ENCODE measurements around the gene GCNT2.
"Not testable (repeated sequence)": the region's sequence is repeated elsewhere in the genome, so short reads cannot be mapped to it uniquely, and the experiment has no call there.

The GCNT2 gene

DNA sequence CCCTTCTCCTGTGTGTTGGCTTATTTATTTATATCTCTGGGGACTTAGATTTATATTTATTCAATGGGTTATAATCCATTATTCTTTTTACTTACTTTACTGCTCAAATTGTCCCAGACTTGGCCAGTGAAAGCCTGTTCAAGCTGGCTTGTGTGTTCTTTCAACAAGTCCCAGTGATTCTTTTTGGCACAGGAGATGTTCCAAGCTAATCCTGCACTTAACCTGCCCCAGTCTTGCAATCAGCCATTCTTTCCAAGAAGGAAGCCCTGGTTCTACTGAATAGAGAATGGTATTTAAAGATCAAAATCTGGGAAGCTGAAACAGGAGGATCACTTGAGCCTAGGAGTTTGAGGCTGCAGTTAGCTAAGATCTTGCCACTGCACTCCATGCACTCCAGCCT lies 26.7 kb downstream of the GCNT2 start:
- DNase-seq (ENCODE audit: low read depth) = no peak

DNA sequence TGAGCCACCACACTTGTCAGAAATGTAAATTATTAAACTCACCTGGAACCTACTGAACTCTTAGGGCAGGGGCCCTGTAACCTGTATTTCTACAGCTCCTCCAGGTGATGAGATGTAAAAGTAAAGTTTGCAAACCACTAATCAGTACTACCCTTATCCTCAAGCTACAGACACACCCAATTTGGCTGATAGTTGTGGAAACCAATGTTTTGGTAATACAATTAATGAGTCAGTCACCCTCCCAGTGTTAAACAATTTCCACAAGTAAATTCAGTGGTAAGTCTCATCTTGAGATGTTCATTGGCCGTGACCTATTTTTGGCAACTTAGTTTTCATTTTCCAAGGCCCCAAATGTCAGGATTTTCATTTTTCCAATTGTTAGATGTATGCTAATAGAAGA lies 29.6 kb downstream of the GCNT2 start:
- no peak for DNase-seq (ENCODE audit: low read depth)

DNA sequence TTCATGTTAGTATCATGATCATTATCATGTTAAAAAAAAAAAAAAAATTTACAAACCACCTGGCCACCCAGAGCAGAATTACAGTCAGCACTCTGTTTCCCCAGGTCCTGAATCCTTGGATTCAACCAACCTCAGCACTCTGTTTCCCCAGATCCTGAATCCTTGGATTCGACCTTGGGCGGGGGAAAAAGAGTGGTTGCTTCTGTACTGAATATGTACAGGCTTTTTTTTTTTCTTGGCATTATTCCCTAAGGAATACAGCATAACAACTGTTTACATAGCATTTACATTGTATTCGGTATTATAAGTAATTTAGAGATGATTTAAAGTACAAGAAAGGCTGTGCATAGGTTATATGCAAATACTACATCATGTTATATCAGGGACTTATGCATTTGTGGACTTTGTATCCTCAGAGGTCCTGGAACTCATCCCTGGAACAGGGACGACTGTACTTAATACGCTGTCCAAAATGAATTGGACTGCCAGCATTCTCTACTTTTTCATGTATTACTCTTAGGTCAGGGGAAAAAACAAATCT lies 31.2 kb downstream of the GCNT2 start:
- no peak for DNase-seq (ENCODE audit: low read depth)

DNA sequence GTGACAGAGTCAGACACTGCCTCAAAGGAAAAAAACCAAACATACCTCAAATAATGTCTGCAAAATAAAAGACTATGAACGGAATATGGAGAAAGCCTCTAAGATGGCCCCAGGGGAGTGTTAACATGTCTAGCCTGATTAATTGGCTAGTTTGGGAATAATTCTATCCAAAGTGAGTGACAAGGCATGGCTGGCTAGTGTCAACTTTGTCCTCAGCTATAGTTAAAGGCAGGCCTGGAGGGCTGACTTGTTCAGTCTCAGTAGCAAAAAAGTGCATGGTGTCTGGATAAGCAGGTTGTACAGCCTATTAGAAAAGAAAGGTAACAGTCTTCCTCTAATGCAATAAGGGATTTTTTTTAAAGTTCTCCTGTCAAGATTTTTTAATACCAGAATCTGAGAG lies 32.7 kb downstream of the GCNT2 start:
- no peak for DNase-seq (ENCODE audit: low read depth)

DNA sequence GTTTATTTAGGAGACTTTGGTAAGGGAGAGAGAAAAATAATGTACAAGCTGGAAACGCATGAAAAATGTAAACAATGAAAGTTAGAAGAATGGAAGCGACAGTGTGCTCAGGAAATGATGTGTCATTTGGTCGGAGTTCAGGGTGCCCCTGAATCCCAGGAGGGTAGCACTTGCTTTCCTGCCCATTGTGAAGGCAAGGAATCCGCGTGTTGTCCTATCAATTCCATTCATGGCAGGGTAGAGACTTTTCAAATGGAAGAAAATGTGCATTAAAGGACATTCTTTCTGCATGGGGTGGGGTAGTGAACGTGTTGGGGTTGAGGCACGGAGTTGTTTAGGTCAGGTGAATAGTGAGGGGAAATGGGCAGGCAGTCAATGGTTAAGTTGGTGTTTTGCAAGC lies 33.7 kb downstream of the GCNT2 start:
- DNase-seq (ENCODE audit: low read depth) = no peak

DNA sequence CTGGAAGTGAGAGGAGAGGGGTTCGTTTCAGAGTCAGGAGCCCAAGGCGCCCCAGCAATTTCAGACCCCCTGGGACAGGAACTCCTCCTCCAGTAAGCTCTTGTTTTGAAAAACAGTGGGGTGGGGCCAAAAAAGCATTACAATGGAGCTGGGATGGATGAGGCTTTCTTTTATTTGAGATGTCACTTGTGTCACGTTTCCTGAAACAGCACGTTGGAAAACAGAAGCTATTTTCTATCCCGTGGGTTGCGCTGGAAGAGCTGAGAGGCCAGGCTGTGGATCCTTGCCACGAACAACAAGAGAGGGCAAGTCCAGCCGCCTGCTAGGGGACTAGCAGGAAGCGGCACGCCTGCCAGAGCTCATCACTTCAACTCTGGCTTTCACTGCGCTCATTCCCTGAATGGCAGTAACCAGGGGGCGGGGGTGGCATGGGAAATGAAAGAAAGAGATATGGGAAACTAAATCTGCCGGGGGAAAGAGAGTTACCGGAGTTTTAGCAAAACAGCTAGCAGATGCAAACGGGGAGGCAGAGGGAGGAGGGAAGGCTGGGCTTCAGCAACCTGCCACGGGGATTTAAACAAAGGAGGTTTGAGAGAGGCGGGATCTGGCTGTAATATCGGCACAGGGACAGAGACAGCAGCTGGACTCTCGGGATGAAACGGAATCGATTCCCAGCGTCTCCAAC lies 34.6 kb downstream of the GCNT2 start:
- DNase-seq (ENCODE audit: low read depth) = no peak

DNA sequence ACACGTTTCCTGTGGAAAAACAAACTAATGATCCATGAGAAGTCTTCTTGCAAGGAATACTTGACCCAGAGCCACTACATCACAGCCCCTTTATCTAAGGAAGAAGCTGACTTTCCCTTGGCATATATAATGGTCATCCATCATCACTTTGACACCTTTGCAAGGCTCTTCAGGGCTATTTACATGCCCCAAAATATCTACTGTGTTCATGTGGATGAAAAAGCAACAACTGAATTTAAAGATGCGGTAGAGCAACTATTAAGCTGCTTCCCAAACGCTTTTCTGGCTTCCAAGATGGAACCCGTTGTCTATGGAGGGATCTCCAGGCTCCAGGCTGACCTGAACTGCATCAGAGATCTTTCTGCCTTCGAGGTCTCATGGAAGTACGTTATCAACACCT lies 35.4 kb downstream of the GCNT2 start:
- no peak for DNase-seq (ENCODE audit: low read depth)

DNA sequence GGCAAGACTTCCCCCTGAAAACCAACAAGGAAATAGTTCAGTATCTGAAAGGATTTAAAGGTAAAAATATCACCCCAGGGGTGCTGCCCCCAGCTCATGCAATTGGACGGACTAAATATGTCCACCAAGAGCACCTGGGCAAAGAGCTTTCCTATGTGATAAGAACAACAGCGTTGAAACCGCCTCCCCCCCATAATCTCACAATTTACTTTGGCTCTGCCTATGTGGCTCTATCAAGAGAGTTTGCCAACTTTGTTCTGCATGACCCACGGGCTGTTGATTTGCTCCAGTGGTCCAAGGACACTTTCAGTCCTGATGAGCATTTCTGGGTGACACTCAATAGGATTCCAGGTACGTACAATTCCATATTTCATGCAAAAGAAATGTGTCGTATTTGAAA lies 35.8 kb downstream of the GCNT2 start:
- DNase-seq (ENCODE audit: low read depth) = no peak

DNA sequence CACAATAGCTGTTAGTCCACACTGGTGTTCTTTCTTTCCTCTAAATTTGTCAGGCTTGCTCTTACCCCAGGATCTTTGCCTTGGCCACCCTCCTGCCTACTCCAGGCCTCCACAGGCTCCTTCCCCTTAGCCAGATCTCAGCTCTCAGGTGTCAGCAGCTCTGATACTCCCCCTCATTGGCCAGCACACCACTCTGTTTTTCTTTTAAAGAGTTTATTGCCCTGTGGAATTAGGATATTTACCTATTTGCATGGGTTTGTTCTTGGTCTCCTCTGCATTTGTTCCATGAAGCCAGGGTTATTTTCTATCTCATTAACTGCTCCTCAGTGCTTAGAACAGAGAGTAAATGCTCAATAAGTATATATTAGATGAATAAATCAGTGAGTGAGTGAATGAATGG lies 36.8 kb downstream of the GCNT2 start:
- no peak for DNase-seq (ENCODE audit: low read depth)

DNA sequence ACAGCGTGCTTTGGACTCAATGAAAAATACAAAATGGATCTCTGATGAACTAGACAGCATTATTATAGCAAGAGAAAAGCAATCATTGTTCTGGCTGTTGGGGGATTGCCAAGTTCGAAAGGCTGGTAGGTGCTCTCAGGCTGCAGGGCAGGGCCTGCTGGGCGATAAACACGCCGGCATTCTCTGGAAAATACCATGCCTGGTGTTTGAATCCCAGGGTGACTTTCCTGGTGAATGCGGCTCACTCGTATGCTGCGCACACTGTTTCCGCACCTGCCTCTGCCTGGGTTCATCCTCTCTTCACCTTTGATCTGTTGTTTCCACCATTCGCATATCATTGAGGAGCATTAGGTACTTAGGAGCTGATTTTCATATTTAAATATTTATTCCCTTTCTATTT lies 37.4 kb downstream of the GCNT2 start:
- DNase-seq (ENCODE audit: low read depth) = no peak

DNA sequence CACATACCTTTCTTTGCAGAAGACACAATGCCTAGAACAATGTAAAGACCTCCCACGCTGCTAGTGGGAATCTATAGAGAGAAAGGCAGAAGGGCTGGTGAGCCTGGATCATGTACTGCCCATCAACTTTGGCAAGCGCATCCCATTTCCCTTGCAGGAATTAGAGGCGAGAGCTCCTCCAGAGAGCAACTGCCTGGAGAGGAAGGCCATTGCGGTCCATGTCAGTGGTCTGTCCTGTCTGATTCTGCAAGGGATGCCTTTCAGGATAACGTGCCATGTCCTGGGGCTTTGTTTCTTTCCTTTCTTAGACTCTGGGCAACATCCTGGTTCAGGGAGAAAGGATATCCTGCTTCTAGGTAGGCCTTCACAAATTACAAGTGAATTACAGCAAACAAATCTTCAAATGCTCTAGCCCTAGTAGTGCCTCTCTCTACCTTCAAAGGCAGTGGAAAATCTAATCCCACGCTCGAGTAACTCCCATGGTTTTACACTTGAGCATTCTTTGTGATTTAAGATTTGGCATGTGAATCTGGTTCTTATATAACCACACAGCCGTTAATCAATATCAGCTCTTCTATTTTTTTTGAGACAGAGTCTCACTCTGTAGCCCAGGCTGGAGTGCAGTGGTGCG lies 38.5 kb downstream of the GCNT2 start:
- DNase-seq (ENCODE audit: low read depth) = no peak

DNA sequence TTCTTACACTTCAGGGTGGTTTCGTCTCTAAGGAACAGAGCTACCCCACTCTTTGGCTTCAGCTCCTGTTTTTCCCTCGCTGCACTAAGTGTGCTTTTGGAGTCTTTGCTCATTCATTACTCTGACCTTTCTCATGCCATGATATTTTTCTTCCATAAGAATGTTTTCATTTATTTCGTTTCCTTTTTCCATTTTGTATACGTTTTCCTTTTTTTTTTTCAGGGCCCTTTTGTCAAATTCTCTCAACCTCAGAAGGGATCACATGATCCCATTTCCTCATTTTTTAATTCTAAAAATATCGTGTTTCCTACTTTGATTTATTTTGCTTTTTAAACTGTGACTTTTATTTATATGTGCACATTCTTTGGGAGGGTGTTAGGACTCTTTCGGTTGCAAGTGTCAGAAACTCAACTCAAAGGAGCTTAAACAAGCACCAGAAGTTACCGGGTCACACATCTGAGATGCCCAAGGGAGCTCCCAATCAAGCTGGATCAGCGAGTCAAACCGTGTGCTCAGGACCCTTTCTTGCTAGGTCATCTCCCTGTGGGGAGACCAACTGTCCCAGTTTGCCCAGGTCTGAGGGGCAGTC lies 40.6 kb downstream of the GCNT2 start:
- no peak for DNase-seq (ENCODE audit: low read depth)

DNA sequence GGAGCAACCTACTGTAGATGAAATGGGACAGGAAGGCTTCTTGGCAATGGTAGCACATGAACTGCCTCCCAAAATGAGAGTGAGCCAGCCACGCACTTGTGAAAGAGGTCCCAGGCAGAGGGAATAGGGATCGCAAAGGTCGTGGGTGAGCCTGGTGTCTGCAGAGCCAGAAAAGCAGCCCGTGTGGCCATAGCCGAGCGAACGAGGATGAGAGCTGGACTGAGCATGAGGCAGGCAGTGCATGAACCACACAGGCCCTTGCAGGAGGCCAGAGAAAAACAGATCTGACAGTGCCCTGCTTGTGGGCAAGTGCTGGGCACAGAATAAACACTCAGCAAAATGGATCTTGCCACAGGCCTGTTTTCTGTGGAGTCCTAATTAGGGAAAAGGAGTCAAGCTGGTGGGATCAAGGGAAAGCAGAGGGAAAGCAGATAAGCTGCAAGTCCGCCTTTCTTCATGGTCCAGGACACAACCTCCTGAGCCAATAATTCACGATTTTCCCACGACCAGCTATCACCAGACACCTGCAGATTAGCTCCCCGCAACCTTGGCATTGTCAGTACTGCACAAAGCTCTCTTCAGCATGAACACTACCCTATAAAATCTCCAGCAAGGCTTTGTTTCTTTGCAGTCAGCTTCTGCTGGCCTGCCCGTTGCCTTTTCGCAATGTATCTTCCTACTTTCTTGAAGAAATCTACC lies 44.0 kb downstream of the GCNT2 start:
- no peak for DNase-seq (ENCODE audit: low read depth)

DNA sequence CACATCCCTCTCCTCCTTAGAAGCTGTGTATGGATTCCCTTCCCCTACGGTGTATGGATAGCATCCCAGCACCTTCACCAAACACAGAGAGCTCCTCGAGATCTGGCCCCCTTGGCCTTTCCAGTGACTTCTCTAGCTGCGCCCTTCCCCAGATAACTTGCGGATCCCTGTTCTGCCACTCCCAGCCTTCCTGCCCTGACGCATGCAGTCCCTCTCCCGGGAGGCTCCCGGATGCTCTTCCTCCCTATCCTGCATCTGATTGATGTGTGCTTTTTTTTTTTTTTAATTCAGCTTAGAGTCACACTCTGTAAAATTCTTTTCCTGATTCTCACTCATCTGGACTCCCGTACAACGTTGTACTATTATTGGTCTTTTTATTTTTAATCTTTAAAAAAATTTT lies 44.8 kb downstream of the GCNT2 start:
- DNase-seq (ENCODE audit: low read depth) = no peak

DNA sequence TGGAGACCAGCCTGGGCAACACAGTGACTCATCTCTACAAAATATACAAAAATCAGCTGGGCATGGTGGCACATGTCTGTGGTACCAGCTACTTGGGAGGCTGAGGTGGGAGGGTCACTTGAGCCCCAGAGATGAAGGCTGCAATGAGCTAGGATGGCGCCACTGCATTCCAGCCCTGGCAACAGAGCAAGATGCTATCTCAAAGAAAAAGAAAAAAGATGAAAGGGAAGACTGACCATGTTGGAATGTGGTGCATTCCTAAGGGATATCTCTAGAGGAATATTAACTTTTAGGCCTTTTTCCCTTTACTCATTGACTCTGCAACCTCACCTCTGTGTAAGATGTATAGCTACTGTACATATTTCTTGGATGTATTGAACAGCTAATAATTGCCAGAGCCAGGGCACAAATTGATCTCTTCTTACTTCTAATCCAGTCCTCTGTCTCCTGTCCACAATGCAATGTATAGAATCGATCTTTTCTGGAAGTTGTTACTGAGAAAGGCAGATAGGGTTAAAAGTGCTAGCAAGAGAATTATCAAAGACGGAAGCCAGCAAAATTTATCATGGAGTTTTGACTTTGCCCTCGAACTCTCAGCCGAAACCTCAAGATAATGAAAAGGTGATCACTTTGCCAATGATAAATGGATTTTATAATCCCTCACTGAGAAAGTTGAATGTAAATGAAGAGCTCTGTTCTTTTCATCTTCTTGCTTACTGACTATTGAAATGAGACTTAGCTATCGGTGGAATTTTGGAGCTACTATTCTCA lies 46.3 kb downstream of the GCNT2 start:
- no peak for DNase-seq (ENCODE audit: low read depth)

DNA sequence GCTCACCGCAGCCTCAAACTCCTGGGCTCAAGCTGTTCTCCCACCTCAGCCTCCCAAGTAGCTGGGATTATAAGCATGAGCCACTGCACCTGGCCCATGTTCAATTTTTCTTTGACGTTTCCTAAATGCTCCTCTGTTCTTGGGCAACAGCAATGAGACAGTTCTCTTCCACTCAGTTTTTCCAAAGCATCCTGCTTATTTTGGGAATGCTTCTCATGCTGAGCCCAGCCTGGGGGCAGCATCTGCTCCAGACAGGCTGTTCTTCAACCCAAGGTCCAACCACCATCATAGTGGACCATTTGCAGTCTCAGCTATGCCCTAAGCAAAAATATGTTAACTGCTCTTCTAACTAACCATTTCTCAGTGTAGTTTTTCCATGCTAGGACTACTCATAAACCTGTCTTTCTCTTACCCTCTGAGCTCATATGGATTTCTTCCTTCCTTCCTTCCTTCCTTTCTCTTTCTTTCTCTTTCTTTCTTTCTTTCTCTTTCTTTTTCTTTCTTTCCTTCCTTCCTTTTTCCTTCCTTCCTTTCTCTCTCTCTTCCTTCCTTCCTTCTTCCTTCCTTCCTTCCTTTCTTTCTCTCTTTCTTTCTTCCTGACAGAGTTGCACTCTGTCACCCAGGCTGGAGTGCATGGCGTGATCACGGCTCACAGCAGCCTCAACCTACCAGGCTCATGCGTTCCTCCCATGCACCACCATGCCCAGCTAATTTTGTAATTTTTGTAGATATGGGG lies 48.4 kb downstream of the GCNT2 start:
- DNase-seq (ENCODE audit: low read depth) = no peak

DNA sequence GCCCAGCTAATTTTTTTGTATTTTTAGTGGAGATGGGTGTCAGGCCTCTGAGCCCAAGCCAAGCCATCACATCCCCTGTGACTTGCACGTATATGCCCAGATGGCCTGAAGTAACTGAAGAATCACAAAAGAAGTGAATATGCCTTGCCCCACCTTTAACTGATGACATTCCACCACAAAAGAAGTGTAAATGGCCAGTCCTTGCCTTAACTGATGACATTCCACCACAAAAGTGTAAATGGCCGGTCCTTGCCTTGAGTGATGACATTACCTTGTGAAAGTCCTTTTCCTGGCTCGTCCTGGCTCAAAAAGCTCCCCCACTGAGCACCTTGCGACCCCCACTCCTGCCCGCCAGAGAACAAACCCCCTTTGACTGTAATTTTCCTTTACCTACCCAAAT lies 54.4 kb downstream of the GCNT2 start:
- DNase-seq (ENCODE audit: low read depth) = not testable (repeated sequence)

DNA sequence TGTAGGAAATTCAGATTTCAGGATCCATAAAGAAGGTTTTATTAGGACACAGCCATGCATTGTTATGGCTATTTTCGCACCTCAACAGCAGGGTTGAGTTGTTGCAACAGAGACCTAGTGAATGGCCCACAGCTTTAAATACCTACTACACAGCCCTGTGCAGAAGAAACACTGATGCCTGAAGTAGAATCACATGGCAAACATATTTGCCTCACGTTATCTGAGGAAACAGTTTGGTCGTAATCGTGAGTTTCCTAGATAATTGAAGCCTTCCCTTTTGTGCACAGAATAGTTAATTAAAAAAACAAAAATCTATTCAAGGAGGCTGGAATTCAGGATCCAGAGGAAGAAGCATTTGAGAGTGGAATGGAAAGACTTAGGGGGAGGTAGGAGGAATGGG lies 55.1 kb downstream of the GCNT2 start:
- no peak for DNase-seq (ENCODE audit: low read depth)

DNA sequence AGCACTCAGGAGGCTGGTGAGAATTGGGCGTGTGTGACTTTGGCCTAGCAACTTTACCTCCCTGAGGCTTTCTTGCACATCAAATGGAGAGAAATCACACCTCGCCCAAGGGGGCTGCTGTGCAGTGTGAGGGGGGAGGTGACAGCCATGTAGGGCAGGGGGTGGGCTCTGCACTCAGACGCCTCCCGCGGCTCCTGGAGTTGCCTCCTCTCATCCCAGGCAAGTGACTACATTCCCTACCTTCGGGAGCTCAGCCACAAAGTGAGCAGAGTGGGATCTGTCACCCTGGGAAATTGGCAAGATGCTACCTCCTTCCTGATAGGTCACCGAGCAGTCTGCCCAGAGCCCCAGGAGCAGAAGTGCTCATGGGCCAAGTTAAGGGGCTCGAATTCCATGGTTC lies 56.0 kb downstream of the GCNT2 start:
- no peak for DNase-seq (ENCODE audit: low read depth)

DNA sequence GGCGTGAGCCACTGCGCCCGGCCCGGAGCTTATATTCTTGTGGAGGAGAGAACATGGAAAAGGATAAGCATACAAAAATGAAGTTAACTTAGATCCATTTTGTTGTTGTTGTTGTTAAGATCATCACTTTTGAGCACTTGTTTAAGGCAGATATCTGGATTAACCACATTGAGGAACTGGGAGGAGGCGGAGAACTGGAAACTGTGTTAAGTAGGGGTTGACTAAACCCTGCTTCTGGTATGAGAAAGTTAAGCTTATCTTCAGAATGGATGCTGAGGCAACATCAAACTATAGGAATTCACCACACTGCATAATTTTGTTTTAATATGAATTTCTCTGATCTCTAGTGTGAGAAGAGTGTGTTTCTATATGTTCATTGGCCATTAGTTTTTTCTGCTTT lies 57.6 kb downstream of the GCNT2 start:
- no peak for DNase-seq (ENCODE audit: low read depth)

DNA sequence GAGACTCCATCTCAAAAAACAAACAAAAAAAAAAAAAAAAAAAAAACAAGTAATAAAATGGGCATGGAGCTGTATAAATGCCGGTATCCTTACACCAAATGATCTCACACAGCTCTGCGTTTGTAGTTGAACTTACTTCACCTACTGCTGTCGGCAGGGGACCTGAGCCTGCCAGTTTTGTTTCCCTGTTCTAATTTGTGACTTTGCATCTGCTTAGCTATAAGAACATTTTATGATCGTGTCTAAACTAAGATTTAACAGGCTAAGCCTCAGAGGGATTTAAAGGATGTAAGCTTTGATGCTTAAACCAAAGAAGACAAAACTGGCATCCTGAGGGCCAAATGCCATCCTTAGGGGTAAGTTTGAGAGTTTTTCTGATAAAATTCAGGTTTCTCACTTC lies 58.7 kb downstream of the GCNT2 start:
- no peak for DNase-seq (ENCODE audit: low read depth)

DNA sequence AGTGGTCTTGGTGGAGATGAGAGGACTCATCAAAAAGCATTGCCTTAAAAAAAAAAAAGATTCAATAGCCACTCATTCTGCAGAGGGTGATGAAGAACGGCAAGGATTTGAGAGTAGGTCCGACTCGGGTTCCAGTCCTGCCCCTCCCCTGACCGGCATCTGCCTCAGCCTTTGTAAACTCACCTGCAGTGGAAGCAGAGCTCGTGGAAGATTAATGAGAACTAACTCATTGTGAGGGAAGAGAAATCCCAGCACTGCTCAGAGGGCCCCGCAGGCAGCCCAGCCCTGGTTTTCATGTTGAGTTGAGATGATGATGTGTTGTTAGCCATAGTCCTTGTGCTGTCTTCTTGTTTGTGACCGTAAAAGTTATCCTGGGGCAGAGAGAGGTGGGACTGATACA lies 59.4 kb downstream of the GCNT2 start:
- DNase-seq (ENCODE audit: low read depth) = no peak

All from stimulated activated CD8-positive, alpha-beta memory T cell treated with anti-CD3 and anti-CD28 coated beads, Interleukin-15, amount 100 ng/mL, for 1 hour (primary cell).